GM18870 (cell line): Measurements from ENCODE around the gene VPS51.

Source experiments
- ATAC-seq: cut with Tn5 transposase; IDR thresholded peaks from one replicate; pipeline ENCODE4 v1.9.1; 2021; ENCODE audit warnings: moderate library complexity; ENCODE audit not compliant: unreplicated experiment

Gene VPS51

GRCh38 chr11:65104628-65105027, 8.6 kb downstream of the VPS51 start:
- no peak for ATAC-seq

DNA sequence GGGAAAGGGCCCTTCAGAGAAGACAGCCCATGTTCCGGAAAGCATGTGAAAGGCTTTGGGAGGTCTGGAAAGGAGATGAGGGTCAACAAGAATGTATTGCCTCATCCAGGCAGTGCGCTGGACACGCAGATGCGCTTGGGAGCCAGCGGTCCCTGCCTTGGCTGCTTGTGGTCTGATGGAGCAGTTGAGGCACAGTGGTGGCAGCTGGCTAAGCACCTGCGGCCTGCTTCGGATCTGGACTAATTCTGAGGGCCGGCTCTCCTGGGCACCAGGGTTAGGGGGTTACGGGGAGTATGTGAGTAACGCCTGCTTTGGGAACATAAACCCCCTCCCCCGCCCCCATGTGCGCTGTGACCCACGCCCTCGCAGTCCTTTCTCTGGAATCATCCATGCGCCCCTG, 11.1 kb downstream of the VPS51 start:
- ATAC-seq, result no peak

GRCh38 chr11:65107751-65108468, 11.9 kb downstream of the VPS51 start:
- no peak for ATAC-seq

GRCh38 chr11:65108469-65109123, 12.6 kb downstream of the VPS51 start:
- no peak for ATAC-seq

DNA sequence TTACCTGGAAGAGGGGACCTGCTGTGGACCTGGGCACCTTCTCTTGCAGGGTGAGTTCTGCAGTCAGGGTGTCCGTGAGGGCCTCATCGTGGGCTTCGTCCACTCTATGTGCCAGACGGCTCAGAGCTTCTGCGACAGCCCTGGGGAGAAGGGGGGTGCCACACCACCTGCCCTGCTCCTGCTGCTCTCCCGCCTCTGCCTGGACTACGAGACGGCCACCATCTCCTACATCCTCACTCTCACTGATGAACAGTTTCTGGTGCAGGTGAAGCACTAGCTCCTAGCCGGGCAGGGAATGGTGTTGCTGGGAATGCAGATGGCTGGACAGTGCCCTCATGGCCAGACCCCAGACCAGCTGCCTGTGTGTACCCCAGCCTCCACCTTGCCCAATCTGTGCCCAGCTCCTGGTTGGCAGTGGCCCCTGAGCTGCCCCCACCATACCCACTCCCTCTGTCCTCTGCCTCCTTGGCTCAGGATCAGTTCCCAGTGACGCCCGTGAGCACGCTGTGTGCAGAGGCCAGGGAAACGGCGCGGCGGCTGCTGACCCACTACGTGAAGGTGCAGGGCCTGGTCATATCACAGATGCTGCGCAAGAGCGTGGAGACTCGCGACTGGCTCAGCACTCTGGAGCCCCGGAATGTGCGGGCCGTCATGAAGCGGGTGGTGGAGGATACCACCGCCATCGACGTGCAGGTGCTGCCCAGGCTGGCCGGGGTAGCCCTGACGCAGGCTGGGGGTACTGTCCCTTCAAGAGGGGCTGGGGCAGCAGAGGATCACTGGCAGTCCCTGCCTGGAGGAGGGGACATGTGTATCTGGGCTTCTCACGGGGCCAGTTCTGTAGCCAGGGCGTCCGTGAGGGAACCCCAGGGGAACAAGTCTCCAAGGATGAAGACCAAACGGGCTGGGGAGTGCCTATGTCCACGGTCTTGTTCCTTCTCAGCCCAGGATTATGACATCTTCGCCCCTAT, 13.5 kb downstream of the VPS51 start:
- no peak for ATAC-seq

DNA sequence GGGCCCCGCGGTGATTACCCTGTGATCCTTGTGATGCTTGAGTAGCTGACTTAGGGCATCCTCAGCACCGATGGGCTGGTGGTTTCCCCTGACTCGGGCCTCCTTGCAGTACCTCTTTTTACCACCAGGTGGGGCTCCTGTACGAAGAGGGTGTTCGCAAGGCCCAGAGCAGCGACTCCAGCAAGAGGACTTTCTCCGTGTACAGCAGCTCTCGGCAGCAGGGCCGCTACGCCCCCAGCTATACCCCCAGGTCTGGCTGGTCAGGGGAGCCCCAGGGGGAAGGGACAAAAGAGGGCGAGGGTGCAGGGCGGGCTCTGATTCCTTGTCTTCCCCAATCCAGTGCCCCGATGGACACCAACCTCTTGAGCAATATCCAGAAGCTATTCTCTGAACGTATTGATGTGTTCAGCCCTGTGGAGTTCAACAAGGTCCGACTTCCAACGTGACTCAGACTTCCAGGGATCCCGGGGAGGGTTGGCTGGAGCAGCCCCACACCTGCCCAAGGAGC, 14.4 kb downstream of the VPS51 start:
- ATAC-seq, result no peak

DNA sequence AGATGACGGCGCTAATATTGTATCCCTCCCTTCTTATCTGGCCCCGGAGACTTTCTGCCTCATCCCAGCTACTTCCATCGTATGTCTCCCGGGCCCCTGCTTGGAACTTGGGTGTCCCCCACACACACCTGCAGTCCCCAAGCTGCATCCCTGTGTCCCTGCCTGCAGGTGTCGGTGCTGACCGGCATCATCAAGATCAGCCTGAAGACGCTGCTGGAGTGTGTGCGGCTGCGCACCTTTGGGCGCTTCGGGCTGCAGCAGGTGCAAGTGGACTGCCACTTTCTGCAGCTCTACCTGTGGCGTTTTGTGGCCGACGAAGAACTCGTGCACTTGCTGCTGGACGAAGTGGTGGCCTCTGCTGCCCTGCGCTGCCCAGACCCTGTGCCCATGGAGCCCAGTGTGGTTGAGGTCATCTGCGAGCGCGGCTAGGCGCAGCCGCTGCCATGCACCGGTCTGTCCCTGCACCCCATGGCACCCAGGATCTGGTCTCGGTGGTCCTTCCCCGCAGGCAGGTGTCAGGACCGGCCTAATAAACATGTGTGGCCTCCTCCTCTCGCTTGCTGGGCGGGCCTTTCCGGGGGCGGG, 15.2 kb downstream of the VPS51 start:
- ATAC-seq, result no peak

DNA sequence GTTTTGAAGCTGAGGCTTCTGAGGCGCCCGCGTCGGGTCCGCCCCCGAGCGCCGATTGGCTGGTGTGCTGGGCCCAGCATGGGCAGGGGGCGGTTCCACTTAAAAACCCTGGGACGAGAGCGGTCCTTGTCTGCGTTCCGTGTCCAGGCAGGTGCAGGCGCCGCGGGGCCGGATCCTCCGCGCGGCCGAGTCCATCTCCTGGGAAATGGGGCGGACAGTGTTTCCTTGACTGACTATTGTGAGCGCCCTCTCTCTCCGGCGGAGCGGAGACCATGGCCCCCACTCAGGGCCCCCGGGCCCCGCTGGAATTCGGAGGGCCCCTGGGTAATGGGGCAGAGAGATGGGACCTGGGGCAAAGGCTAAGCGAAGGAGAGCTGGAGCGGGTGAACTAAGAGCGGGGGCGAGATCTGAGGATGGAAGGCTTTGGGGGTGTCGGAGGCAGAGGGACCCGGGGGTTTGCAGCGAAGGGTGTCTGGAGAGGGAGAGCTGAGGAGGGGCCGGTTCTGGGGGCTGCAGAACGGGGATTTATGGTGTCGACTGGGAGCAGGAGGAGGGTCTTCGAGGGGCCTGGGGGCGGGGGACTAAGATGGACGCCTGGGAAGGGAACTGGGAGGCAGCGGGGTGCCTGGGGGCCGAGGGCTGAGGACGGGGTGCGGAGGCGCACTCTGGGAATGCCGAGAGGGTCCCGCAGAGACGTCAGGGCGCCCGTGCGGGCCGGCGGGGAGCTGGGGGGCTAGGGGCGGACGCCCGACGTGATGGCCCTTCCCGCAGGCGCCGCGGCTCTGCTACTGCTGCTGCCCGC, 15.9 kb downstream of the VPS51 start, which contains the start of gene TM7SF2:
Gene TM7SF2, plus strand, starts transcription at position 129 of the 802 bp plus-strand sequence. Its CDS starts 144 bp downstream, at position 273.
- ATAC-seq, result peak; percentile 44

DNA sequence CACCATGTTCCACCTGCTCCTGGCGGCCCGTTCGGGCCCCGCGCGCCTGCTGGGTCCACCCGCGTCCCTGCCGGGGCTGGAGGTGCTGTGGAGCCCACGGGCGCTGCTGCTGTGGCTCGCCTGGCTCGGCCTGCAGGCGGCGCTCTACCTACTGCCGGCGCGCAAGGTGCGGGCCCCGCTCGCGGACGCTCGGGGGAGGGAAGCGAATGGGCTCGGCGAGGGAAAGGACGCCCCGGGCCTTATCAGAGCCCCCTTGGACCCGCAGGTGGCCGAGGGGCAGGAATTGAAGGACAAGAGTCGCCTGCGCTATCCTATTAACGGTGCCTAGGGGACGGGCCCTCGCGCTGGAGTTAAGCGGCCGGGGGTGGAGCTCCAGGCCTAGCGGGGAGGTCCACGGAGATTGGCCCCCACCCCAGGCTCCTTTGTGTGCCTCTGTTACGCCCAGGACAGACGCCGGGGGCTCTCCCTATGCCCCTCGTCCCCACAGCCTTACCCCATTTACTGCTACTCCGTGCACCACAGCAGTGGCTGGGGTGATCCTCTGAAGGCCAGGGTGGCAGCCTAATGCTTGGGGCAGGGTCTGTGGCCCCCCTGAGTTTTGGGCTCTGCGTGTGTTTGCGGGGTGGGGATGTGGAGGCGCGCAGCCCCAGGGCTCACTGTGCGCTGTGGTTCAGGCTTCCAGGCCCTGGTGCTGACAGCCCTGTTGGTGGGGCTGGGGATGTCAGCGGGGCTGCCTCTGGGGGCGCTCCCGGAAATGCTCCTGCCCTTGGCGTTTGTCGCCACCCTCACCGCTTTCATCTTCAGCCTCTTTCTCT, 16.7 kb downstream of the VPS51 start:
- no peak for ATAC-seq

GRCh38 chr11:65113361-65113756, 17.3 kb downstream of the VPS51 start:
- ATAC-seq, result no peak

DNA sequence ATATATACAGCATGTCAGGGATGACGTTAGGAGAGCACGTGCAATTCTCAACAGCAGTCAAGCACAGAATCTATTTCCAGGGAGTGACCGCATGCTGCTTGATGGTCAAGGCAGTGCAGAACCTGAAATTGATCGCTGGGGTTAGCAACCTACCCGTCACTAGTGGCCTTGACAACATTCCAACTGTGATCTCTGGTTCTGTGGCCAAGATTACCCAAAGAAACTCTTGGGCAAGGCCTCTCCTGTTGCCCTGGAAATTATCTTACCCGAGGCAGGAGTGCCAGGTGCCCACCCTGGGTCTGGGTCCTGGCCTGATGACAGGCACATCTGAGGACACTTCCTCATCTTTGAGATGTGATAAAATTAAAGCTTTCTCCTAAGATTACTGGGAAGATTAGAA, 17.8 kb downstream of the VPS51 start:
- no peak for ATAC-seq

GRCh38 chr11:65114538-65115171, 18.6 kb downstream of the VPS51 start:
- no peak for ATAC-seq

GRCh38 chr11:65115361-65116082, 19.5 kb downstream of the VPS51 start:
- no peak for ATAC-seq

DNA sequence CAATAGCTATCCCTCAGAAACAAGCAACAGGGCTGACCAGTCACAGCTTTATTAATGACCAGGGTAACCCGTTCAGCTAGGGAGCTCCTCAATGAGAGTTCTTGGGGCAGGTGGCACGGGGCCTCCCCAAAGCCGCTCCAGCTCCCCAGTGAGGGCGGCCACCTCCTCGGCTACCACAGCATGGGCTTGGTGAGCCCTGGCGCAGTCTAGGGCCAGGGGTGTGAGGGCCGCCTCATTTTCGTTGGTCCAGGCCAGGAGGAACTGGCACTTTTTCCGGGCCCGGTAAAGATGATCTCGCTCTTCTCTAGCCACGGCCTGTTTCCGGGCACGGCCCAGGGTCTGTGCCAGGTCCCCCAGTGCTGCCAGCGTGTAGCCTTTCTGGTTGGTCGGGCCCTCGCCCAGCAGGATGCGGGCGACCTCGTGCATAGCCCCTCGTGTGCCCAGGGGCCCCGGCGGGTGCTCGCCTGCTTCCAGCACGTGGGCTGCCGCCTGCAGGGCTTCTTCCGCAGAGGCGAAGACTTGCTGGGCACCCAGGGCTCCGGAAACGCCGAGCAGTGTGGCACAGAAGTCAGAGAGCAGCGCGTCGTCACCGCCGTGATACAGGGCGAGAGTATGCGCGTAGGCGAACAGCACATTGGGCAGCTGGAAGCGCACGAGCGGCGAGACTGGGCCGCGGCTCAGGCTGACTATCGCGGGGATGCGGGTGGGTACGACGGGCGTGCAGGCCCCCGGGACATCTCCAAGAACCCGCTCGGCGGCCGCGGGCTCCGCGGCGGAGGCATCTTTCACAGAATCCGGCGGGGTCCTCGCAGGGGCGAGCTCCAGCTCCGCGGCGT, 20.6 kb downstream of the VPS51 start:
- no peak for ATAC-seq

GRCh38 chr11:65117206-65118096, 21.4 kb downstream of the VPS51 start, which contains the start of gene ZNHIT2:
TSS of gene ZNHIT2 (minus strand) at chr11:65117701. CDS start at chr11:65117653, 48 bp downstream.
- peak; percentile 60 for ATAC-seq
